K562 (cell line): ENCODE measurements around the gene SEC11A. TPM values are rescaled to one million over a fixed set of nuclear protein-coding genes. Genes with fewer than 3 reads are reported as not detected.

Source experiments
- ATAC-seq: fragments of 200-7000 bp; cut with Tn5 transposase; 3 replicates; pipeline ENCODE4 v1.9.1; 2020; ENCODE audit warnings: moderate library complexity
- BruUV-seq: library from RNA; stranded (reverse); fragments of 400-500 nt; replicated peaks from 2 replicates; lab custom pipeline; 2021; lab: Mats Ljungman, UMichigan
- CTCF ChIA-PET: fragments of 300-600 bp; formaldehyde crosslinking; extraction: SDS; loops from one replicate; lab custom pipeline; 2021; ENCODE audit warnings: low intra/inter-chr PET ratio; lab: Yijun Ruan, JAX
- POLR2A ChIA-PET: fragments of 300-600, 350-650 bp; sonication (Branson Sonifier 250); formaldehyde crosslinking; extraction: SDS; loops from one replicate; lab custom pipeline; 2021; ENCODE audit warnings: antibody characterized with exemption, inconsistent platforms; lab: Yijun Ruan, JAX
- DNase-seq, 4 experiments: peaks; one replicate each; pipeline versions ENCODE4 v3.0.0 to v3.0.0-alpha.2; 2011 to 2018; ENCODE audit warnings: low spot score in 3 of 4, mixed read lengths in 3 of 4; ENCODE audit errors: extremely low read depth in 1 of 4
- FAIRE-seq: peaks from 2 replicates; lab custom pipeline; 2011; peaks lifted over from hg19 to GRCh38; lab: Jason Lieb, UNC
- H2AFZ ChIP-seq: 2 replicates; pipeline ENCODE4 v1.6.0; 2011; ENCODE audit warnings: low read depth, low read length, control low read depth, inconsistent platforms
- H3K27ac ChIP-seq: fragments of 200-600 bp; 3 replicates; pipeline ENCODE4 v1.8.0; 2011; ENCODE audit warnings: low read depth, mild to moderate bottlenecking, control low read depth, inconsistent platforms, low read length, moderate library complexity, mixed read lengths; ENCODE audit errors: extremely low read depth
- H3K27me3 ChIP-seq, 2 experiments: fragments of 300-600 bp in 1 of 2; 2 replicates in 1 of 2; 3 replicates in 1 of 2; pipeline versions ENCODE4 v1.6.0 to v1.8.0; 2011; ENCODE audit warnings: inconsistent platforms in 2 of 2, low read length in 2 of 2, mild to moderate bottlenecking in 1 of 2, mixed read lengths in 1 of 2, moderate library complexity in 1 of 2; ENCODE audit not compliant: control insufficient read depth in 2 of 2, insufficient read depth in 2 of 2
- H3K36me3 ChIP-seq: fragments of 300-600 bp; 3 replicates; pipeline ENCODE4 v1.8.0; 2011; ENCODE audit warnings: mild to moderate bottlenecking, low read length, inconsistent platforms; ENCODE audit not compliant: control insufficient read depth, insufficient read depth
- H3K4me1 ChIP-seq, 2 experiments: fragments of 200-600 bp in 1 of 2; replicated peaks in 1 of 2; 2 replicates in 1 of 2; 3 replicates in 1 of 2; pipeline versions ENCODE4 v1.5.1 to v1.8.0; 2011; ENCODE audit warnings: inconsistent platforms in 2 of 2, low read length in 2 of 2, mild to moderate bottlenecking in 1 of 2, mixed read lengths in 1 of 2, moderate library complexity in 1 of 2; ENCODE audit not compliant: control insufficient read depth in 2 of 2, insufficient read depth in 2 of 2
- H3K4me2 ChIP-seq: 2 replicates; pipeline ENCODE4 v1.6.1; 2011; ENCODE audit warnings: low read length, control low read depth, inconsistent platforms, mixed read lengths; ENCODE audit not compliant: insufficient read depth
- H3K4me3 ChIP-seq: fragments of 200-600 bp; sonication (generic), shearing (Covaris generic); 2 replicates; pipeline ENCODE4 v1.5.1; 2016; ENCODE audit warnings: control low read depth, inconsistent platforms
- H3K79me2 ChIP-seq: fragments of 200-600 bp; 3 replicates; pipeline ENCODE4 v1.8.0; 2011; ENCODE audit warnings: low read length, inconsistent platforms; ENCODE audit not compliant: control insufficient read depth, insufficient read depth
- H3K9ac ChIP-seq, 2 experiments: 2 replicates each; pipeline versions ENCODE4 v1.6.0 to v1.6.1; 2011; ENCODE audit warnings: low read depth in 2 of 2, low read length in 2 of 2, control low read depth in 1 of 2, inconsistent platforms in 1 of 2, mild to moderate bottlenecking in 1 of 2, mixed read lengths in 1 of 2; ENCODE audit not compliant: insufficient read depth in 1 of 2
- H3K9me1 ChIP-seq: one replicate; pipeline ENCODE4 v1.6.0; 2011; ENCODE audit warnings: inconsistent platforms, mild to moderate bottlenecking, low read length, moderate library complexity; ENCODE audit not compliant: control insufficient read depth, insufficient read depth
- H3K9me3 ChIP-seq: replicated peaks from 2 replicates; pipeline ENCODE4 v1.5.1; 2011; ENCODE audit warnings: low read depth, low read length, inconsistent platforms; ENCODE audit not compliant: control insufficient read depth, insufficient read depth
- H4K20me1 ChIP-seq: replicated peaks from 2 replicates; pipeline ENCODE4 v1.6.1; 2011; ENCODE audit warnings: low read length, inconsistent platforms, mixed read lengths; ENCODE audit not compliant: control insufficient read depth, insufficient read depth
- CREB1 ChIP-seq, 2 experiments: sonication (generic) in 1 of 2; formaldehyde crosslinking in 1 of 2; IDR thresholded peaks; 2 replicates each; pipeline versions ENCODE4 v1.6.1 to v1.8.0; 2012 to 2022; ENCODE audit warnings: inconsistent platforms in 1 of 2, mild to moderate bottlenecking in 1 of 2, missing genetic modification reagents in 1 of 2, moderate library complexity in 1 of 2
- DNMT1 ChIP-seq: fragments of 450-650 bp; IDR thresholded peaks from 2 replicates; pipeline ENCODE4 v1.6.1; 2016; ENCODE audit warnings: antibody characterized with exemption, mild to moderate bottlenecking
- ESRRB ChIP-seq: fragments of 250-450 bp; sonication (Bioruptor Pico); IDR thresholded peaks from 2 replicates; pipeline ENCODE4 v1.5.0; 2020; ENCODE audit warnings: mild to moderate bottlenecking, moderate library complexity, borderline replicate concordance
- FOXJ2 ChIP-seq: fragments of 200-800 bp; sonication (Bioruptor generic); IDR thresholded peaks from 2 replicates; pipeline ENCODE4 v1.6.1; 2016; ENCODE audit warnings: missing genetic modification characterization, missing compliant biosample characterization
- NFE2 ChIP-seq: IDR thresholded peaks from 2 replicates; pipeline ENCODE4 v1.6.1; 2014; ENCODE audit warnings: antibody characterized with exemption, low read depth
- NFRKB ChIP-seq: fragments of 450-650 bp; IDR thresholded peaks from 2 replicates; pipeline ENCODE4 v1.6.1; 2016; ENCODE audit warnings: low read depth
- PHB ChIP-seq: fragments of 250-450 bp; sonication (Bioruptor Pico); IDR thresholded peaks from 2 replicates; pipeline ENCODE4 v1.5.0; 2021
- PML ChIP-seq: IDR thresholded peaks from 2 replicates; pipeline ENCODE4 v1.6.1; 2012; ENCODE audit warnings: low read length, inconsistent platforms
- SAFB ChIP-seq: fragments of 200-400 bp; formaldehyde crosslinking; IDR thresholded peaks from 2 replicates; pipeline ENCODE4 v1.6.1; 2017; ENCODE audit warnings: low read depth, low read length, borderline replicate concordance
- SUPT5H ChIP-seq: fragments of 450-650 bp; IDR thresholded peaks from 2 replicates; pipeline ENCODE4 v1.6.1; 2016
- ZFP36 ChIP-seq: fragments of 150-350 bp; IDR thresholded peaks from 2 replicates; pipeline ENCODE4 v1.6.1; 2018; ENCODE audit warnings: low read length, low read depth; ENCODE audit not compliant: partially characterized antibody
- ZNF644 ChIP-seq: fragments of 200-800 bp; sonication (Bioruptor generic); IDR thresholded peaks from 2 replicates; pipeline ENCODE4 v1.6.1; 2016; ENCODE audit warnings: low read depth, missing genetic modification characterization, missing compliant biosample characterization
- WGBS: fragments of 100-300 bp; shearing (Covaris generic); methylation state at CpG from one replicate; pipeline ENCODE4 v1.1.6; 2016; ENCODE audit warnings: low coverage, mixed read lengths; ENCODE audit not compliant: insufficient coverage; ENCODE audit errors: missing lambda C conversion rate; 5-methylcytosine and 5-hydroxymethylcytosine counted together
- in situ Hi-C: fragments of 300-500 bp; cut with MboI; formaldehyde crosslinking; loops from 4 replicates; pipeline ENCODE4 v1.15.0; 2018; ENCODE audit warnings: inconsistent platforms, mixed read lengths
- intact Hi-C: fragments of 100-400 bp; cut with micrococcal nuclease; formaldehyde crosslinking; loops from 2 replicates; pipeline ENCODE4 v1.14.2; 2022
- polyA plus RNA-seq, 8 experiments: library from polyadenylated mRNA; depleted of rRNA in 4 of 8; stranded (reverse) in 5 of 8; unstranded in 3 of 8; fragments of >200 nt; fragmentation: Nextera tagmentation in 2 of 8; fragmentation: Illumina TruSeq in 1 of 8; extraction: Ambion mirVana in 2 of 8; extraction: Trizol in 1 of 8; gene quantifications; 2 replicates each; pipeline versions ENCODE4 v1.2.1 to v1.2.3, GENCODE V29; 2011 to 2014; ENCODE audit warnings: inconsistent platforms in 1 of 8, missing spikeins in 1 of 8
- total RNA-seq, 7 experiments: library from RNA; depleted of rRNA in 6 of 7; stranded (reverse); fragments of >200 nt in 6 of 7; fragmentation: Illumina TruSeq in 2 of 7; extraction: Trizol in 2 of 7; gene quantifications; 2 replicates each; pipeline versions ENCODE4 v1.2.1 to v1.2.3, GENCODE V29; 2011 to 2021; ENCODE audit warnings: low replicate concordance in 1 of 7
- TF ChIP-seq, protein P1 (sequence below): fragments of 150-350 bp; IDR thresholded peaks from 2 replicates; pipeline ENCODE4 v1.6.1; 2014; ENCODE audit warnings: low read depth, mild to moderate bottlenecking, low read length, borderline replicate concordance
- TF ChIP-seq, protein P2 (sequence below): IDR thresholded peaks from 2 replicates; pipeline ENCODE4 v1.6.1; 2012; ENCODE audit warnings: low read depth, low read length, improper control_type of control experiment, borderline replicate concordance
- TF ChIP-seq, protein P3 (sequence below): fragments of 450-650 bp; formaldehyde crosslinking; IDR thresholded peaks from 2 replicates; pipeline ENCODE4 v1.4.0; 2022; ENCODE audit warnings: missing genetic modification characterization
- TF ChIP-seq, protein P4 (sequence below): fragments of 250-450 bp; sonication (Bioruptor Pico); IDR thresholded peaks from 2 replicates; pipeline ENCODE4 v1.8.0; 2022; ENCODE audit warnings: inconsistent platforms

SEC11A gene
- total and polyA plus RNA-seq, 9 of the 15 experiments (the other 6 are each of a cell fraction or from before 2014, with no cell fraction given), result 175 to 310 (median 229) TPM

DNA sequence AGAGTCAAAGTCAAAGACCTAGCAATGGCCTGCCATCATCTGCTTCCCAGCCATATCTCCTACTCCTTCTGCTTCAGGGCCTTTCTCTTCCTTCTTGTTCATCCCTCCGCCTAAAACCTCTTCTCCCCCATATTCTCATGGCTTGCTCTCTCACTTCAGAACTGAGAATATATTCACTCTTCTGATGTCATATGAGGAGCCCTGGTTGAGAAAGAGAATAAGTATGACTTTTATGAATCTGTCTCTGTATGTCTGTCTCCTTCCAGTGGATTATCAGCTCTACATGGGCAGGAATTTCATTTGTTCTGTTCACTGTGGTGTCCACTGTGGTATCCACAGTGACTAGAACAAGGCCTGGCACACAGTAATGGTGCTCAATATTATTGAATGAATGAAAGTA lies 44.3 kb upstream of the SEC11A start:
- Histone ChIP-seq H3K27ac (no peak overlapping the region), H3K4me1 (peaks cover 8 to 12% of the 10 kb centered on the region in 2 experiments; a peak in 2 of 5 replicates), H4K20me1 (peaks cover 37% of the 10 kb centered on the region), H3K27me3 (no peaks in the 10 kb centered on the region), H2AFZ (no peak overlapping the region), H3K36me3 (peaks cover 15% of the 10 kb centered on the region), H3K79me2 (peaks cover 95% of the 10 kb centered on the region), H3K9me3 (no peaks in the 10 kb centered on the region), H3K9ac (no peak overlapping the region), H3K4me3 (no peak overlapping the region), H3K9me1 (peaks cover 15% of the 10 kb centered on the region), H3K4me2 (no peak overlapping the region)
- no peak for ATAC-seq
- intact Hi-C loops (no loop called here), in situ Hi-C loops (no loop called here)
- FAIRE-seq, result peak; percentile 23
- DNase-seq, result no peak
- no TSS peak for BruUV-seq
- WGBS, result 100% methylated on average over 1 of the region's 1 CpG
- CTCF ChIA-PET, result no interaction called here
- POLR2A ChIA-PET, result interaction anchor here (0.7 to 1.4 kb wide), 2 partner anchors 8 to 44 kb away, joined by 3 read pairs; no protein-coding TSS in a partner anchor
- TF ChIP-seq, protein P1, sequence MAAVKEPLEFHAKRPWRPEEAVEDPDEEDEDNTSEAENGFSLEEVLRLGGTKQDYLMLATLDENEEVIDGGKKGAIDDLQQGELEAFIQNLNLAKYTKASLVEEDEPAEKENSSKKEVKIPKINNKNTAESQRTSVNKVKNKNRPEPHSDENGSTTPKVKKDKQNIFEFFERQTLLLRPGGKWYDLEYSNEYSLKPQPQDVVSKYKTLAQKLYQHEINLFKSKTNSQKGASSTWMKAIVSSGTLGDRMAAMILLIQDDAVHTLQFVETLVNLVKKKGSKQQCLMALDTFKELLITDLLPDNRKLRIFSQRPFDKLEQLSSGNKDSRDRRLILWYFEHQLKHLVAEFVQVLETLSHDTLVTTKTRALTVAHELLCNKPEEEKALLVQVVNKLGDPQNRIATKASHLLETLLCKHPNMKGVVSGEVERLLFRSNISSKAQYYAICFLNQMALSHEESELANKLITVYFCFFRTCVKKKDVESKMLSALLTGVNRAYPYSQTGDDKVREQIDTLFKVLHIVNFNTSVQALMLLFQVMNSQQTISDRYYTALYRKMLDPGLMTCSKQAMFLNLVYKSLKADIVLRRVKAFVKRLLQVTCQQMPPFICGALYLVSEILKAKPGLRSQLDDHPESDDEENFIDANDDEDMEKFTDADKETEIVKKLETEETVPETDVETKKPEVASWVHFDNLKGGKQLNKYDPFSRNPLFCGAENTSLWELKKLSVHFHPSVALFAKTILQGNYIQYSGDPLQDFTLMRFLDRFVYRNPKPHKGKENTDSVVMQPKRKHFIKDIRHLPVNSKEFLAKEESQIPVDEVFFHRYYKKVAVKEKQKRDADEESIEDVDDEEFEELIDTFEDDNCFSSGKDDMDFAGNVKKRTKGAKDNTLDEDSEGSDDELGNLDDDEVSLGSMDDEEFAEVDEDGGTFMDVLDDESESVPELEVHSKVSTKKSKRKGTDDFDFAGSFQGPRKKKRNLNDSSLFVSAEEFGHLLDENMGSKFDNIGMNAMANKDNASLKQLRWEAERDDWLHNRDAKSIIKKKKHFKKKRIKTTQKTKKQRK, result no peak
- TF ChIP-seq FOXJ2 (tag) (no peak), PHB (CRISPR knock-in tag) (no peak), SUPT5H (no peak), ZFP36 (no peak), CREB1 (IDR thresholded peaks at IDR 0.05) (no peak), CREB1 (CRISPR knock-in tag; IDR thresholded peaks at IDR 0.05) (no peak), SAFB (no peak), NFE2 (no peak), PML (no peak), ESRRB (CRISPR knock-in tag) (no peak), DNMT1 (no peak), ZNF644 (tag) (no peak), NFRKB (no peak)
- TF ChIP-seq, protein P2, sequence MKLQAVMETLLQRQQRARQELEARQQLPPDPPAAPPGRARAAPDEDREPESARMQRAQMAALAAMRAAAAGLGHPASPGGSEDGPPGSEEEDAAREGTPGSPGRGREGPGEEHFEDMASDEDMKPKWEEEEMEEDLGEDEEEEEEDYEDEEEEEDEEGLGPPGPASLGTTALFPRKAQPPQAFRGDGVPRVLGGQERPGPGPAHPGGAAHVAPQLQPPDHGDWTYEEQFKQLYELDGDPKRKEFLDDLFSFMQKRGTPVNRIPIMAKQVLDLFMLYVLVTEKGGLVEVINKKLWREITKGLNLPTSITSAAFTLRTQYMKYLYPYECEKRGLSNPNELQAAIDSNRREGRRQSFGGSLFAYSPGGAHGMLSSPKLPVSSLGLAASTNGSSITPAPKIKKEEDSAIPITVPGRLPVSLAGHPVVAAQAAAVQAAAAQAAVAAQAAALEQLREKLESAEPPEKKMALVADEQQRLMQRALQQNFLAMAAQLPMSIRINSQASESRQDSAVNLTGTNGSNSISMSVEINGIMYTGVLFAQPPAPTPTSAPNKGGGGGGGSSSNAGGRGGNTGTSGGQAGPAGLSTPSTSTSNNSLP, result no peak
- TF ChIP-seq, protein P3, sequence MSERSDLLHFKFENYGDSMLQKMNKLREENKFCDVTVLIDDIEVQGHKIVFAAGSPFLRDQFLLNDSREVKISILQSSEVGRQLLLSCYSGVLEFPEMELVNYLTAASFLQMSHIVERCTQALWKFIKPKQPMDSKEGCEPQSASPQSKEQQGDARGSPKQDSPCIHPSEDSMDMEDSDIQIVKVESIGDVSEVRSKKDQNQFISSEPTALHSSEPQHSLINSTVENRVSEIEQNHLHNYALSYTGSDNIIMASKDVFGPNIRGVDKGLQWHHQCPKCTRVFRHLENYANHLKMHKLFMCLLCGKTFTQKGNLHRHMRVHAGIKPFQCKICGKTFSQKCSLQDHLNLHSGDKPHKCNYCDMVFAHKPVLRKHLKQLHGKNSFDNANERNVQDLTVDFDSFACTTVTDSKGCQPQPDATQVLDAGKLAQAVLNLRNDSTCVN, result no peak
- TF ChIP-seq, protein P4, sequence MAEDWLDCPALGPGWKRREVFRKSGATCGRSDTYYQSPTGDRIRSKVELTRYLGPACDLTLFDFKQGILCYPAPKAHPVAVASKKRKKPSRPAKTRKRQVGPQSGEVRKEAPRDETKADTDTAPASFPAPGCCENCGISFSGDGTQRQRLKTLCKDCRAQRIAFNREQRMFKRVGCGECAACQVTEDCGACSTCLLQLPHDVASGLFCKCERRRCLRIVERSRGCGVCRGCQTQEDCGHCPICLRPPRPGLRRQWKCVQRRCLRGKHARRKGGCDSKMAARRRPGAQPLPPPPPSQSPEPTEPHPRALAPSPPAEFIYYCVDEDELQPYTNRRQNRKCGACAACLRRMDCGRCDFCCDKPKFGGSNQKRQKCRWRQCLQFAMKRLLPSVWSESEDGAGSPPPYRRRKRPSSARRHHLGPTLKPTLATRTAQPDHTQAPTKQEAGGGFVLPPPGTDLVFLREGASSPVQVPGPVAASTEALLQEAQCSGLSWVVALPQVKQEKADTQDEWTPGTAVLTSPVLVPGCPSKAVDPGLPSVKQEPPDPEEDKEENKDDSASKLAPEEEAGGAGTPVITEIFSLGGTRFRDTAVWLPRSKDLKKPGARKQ (CRISPR knock-in tag), result no peak
